Hematopoietic multipotent progenitor cell treated with erythropoietin and hydrocortisone succinate and interleukin-3 and kit ligand, for 15 days (in vitro differentiated cells): ENCODE data around the gene NEU3.
"Not testable (repeated sequence)": the region's sequence is repeated elsewhere in the genome, so short reads cannot be mapped to it uniquely, and the experiment has no call there.

Experiments
- DNase-seq: peaks from one replicate; pipeline ENCODE4 v3.0.0-alpha.2; 2015; ENCODE audit warnings: low spot score

Gene NEU3, protein sequence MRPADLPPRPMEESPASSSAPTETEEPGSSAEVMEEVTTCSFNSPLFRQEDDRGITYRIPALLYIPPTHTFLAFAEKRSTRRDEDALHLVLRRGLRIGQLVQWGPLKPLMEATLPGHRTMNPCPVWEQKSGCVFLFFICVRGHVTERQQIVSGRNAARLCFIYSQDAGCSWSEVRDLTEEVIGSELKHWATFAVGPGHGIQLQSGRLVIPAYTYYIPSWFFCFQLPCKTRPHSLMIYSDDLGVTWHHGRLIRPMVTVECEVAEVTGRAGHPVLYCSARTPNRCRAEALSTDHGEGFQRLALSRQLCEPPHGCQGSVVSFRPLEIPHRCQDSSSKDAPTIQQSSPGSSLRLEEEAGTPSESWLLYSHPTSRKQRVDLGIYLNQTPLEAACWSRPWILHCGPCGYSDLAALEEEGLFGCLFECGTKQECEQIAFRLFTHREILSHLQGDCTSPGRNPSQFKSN

DNA sequence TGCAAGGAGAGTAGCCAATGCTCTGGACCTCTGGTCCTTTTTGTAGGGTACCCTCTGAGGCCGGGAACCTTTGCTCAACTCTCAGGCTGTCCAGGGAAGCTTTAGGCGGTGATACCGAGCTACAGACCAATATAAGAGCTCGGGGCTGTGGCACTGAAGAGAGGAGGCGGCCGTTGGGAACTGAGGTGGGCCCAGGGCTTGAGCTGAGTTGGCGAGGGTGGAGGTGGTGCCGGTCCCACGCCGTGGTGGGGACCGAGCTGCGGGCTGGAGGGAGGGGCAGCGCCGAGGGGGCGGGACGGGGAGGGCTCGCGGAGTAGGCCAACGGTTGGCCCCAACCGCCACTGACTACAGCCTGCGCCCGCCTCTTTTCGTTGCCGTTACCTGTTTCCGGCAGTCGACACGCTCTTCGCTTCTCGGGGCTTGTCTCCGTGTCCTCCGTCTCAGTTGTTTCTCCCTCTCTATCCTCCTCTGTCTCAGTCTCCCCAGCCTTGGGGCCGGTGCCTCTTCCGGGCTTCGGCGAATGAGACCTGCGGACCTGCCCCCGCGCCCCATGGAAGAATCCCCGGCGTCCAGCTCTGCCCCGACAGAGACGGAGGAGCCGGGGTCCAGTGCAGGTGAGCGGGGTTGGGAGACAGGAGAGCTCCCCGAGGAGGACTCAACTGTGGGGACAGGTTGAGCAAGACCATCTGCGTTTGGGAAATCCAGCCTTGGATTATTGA is at the start of gene NEU3:
Gene NEU3, plus strand, starts transcription at position 393 of the 719 bp plus-strand sequence. Its CDS starts 128 bp downstream, at position 521.
- peak; percentile 73 for DNase-seq

DNA sequence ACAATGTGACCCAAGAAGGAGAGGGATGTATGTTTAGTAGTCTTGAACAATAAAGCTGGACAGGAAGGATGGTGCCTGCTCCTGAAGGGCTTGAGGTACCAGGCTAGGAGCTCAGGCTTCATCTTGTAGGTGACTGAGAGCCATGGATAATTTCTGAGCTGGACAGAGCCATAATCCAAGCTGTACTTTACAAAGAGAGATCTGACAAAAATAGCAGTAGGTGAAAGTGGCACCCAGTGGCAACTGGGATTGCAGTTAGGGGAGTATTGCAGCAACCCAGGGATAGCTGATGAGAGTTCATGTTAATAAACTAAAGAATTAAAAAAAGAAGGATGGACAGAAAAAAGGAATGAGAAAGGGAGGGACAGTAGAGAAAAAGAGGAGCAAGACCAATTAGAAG is 47.2 kb upstream of the NEU3 start:
- no peak for DNase-seq

DNA sequence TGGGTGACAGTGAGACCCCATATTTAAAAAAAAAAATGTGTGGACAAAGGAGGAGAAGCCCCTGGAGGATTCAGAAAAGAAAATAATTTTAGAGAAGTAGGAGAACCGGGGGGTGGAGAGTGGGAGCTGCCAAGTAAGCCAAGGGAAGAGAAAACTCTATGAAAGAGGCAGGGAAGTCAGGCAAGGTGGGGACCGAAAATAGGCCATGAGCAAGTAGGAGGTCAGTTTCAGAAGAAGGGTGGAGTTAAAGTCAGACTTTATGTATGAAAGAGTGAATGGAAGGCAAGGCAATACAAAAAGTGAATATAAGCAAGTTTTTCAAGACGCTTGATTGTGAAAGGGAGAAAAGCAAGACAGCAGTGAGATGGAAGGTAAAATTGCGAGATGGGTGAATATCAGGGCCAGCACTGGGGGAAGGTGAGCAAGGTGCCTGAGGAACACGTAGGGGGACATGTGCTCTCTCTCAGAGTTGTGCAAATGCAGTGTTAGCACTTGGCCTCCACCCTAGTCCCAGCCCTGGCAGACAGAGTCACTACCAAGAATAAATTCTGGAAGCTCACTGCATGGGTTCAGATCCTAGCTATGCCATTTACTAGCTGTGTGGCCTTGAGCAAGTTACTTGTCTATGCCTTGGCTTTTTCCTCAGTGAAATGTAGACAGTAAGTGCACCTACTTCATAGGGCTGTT is 46.5 kb upstream of the NEU3 start:
- no peak for DNase-seq

DNA sequence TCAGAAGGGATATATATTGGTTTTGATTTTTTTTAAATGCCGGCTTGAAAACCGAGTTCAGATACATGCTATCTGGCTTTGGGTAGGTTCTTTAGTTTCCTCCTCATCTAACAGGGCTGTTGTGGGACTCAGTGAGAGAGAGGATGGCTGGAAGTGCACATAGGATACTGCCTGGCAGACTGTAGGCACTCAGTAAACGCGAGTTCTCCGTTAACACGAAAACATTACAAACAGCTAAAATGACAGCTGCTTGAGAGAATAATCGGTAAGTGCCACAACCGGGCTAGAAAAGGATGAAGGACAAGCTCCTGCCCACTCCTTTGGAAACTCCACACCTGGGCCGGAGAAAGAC is 40.2 kb upstream of the NEU3 start:
- no peak for DNase-seq

DNA sequence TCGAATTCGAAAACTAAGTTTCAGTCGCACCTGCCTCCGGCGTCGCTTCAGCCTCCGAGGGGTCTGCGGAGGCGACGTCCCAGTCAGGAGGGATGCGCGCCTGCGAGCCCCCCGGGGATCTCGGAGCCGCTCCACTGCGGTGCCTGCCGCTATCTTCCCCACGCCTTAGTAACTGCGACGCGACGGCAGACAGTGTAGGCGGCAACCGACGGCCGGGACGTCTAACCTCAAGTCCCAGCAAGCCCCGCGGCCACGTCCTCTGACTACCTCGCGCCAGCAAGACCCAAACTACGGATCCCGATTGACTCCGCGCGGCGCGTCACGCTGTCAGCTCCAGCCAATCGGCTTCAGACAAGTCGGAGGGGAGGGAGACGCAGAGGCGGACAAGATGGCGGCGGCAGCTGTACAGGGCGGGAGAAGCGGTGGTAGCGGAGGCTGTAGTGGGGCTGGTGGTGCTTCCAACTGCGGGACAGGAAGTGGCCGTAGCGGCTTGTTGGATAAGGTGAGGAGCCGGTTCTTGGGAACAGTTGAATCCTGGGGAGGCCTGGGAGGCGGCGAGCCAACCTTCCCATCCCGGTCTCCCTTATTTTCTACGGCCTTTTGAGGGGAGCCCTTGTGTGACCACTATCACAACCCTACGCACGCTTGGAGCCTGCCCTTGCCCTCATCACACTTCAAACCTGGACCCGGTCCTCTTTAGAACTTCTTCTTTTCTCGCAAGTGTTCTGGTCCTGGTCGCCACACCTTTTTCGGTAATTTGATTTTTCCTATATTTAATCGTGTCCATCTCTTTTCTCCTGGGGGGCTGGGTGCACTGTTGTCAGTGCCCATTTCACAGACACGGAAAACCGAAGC is 39.6 kb upstream of the NEU3 start, which contains the start of the genes SPCS2 and XRRA1:
Gene SPCS2, plus strand, starts transcription at position 369 of the 855 bp plus-strand sequence. Its CDS starts 20 bp downstream, at position 389.
Gene XRRA1, minus strand, starts transcription at position 194 of the 855 bp plus-strand sequence. CDS start 8,213 bp downstream, outside the sequence.
- DNase-seq: peak; percentile 97

DNA sequence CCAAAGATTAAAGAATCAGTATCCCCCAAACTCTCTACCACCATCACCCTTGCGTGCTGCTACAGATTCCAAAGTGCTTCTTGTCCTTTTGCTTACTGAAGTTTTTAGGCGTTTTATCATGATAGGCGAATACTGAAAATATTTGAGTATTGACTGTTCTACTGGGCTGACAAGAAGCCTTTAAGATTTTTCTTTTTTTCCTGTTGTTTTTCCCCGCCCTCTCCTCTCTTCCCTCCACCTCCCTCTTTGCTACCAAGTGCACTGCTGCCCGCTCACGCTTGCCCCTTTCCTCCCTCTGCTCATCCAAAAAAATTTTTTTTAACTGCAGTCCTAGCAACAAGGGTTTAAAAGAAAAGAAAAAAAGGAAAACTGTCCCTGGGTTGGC is 39.0 kb upstream of the NEU3 start:
- no peak for DNase-seq

GRCh38 chr11:74950374-74950969 is 38.3 kb upstream of the NEU3 start:
- DNase-seq: no peak

- no peak for DNase-seq
Observed at GRCh38 chr11:74951226-74951625, 37.5 kb upstream of the NEU3 start.

DNA sequence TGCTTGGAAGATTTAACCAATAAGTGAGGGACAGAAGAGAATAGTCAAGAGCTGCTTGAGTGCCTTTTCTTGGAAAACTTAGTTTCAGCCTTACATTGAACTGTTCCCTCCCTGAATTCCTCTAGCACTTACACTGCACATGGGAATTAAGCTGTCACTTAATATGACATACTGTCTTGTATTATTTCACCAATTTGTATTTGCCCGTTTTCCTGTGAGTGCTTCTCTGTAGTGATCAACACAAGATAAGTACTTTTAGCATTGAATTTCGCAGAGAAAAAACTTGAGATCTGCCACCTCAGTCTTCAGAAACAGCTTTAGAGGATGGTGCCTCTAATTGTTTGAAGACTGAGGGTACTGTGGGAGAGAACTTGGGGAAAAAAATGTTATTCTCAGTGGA is 36.0 kb upstream of the NEU3 start:
- no peak for DNase-seq

DNA sequence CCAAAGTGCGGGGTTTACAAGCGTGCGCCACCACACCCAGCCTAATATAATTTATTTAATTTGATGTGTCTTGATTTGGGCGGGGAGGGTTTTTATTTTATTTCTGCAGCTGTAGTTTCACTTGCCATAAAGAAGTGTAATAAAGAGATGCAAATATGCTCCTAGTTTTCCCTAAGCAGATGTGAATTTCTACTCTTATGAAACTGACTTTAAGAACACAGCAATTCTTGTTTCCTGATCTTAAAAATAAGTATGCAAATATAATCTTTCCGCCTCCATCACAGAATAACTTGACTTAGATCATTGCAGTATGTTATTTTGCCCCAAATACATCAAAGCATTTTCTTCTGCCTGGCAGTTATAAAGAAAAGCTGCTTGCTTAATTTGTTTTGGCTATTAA is 35.3 kb upstream of the NEU3 start:
- DNase-seq: no peak

GRCh38 chr11:74954199-74954598 is 34.5 kb upstream of the NEU3 start:
- no peak for DNase-seq

DNA sequence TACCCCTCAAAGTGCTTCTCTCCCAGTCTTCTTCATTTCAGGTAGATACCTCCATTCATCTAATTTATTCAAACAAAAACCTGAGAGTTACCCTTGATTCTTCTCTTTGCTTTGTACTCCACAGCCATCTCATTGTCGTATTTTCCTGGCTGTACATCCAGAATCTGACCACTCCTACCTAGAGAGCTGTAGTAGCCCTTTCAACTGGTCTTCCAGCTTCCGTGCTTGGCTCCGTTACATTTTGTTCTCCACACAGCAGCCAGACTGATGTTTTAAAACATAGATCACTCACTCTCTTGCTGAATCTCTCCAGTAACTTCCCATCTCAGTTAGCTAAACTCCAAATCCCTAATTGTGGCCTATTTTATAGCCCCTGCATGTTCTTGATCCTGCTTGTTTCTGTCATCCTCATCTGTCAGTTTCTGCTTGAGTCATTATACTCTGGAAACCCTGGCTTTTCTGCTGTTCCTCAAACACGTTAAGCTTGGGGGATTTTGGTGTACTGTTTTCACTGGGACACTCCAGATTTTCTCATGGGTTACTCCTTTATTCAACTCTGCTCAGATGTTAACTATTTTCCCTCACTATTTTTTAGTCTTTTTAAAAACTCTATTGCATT is 32.2 kb upstream of the NEU3 start:
- no peak for DNase-seq

DNA sequence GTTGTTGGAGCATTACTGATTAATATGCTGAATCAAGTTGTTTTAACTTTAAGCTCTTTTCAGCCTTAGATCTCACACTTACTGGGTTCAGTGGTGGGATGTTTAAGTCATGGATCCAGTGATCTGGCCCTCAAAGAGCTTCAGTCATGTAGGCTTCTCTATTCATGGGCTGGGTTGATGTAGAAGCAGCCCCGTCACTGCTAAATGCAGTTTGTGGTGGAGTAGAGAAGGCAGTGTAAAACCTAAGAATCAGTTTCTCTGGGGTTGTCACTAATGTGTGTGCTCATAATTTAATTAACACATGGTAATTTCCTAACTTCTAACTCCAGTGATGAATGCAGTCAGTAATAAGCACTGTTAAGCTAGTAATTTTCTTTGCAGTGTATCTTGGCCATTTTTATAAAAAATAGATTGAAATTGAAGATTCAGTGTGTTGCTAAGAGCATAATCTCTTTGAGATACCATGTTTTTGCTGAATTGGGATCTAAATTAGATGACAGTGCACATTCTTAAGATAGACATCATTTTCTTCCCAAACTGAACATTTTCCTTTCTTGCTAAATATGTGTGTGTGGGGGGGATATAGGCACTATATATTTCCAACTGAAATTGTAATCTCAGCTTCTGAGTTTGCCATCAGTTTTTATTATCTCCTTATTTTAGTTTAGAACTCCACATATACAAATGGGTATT is 30.6 kb upstream of the NEU3 start:
- DNase-seq: no peak

DNA sequence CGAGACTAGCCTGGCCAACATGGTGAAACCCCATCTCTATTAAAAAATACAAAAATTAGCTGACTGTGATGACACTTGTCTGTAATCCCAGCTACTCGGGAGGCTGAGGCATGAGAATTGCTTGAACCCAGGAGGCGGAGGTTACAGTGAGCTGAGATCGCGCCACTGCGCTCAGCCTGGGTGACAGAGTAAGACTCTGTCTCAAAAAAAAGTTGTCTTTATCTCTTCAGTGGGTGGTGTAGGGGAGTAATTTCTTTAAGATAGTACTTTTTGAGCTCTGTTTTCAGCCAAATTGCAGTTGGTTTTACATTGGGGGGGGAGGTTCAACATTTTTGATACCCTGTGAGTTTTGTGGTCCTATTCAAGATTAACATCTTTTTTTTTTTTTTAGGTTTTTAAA is 28.6 kb upstream of the NEU3 start:
- DNase-seq: not testable (repeated sequence)

DNA sequence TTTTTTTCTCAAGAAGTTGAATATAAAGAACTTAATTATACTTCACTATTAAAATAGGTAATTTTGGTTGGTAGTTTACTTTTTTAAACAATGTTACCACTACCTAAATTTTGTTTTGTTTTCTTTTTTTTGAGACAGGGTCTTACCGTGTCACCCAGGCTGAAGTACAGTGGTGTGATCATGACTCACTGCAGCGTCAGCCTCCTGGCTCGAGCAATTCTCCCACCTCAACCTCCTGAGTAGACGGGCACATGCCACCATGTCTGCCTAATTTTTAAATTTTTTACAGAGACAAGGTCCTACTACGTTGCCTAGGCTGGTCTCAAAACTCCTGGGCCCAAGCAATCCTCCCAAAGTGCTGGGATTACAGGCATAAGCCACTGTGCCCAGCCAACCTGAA is 22.1 kb upstream of the NEU3 start:
- DNase-seq: no peak

- no peak for DNase-seq
Observed at GRCh38 chr11:74970852-74971395, 17.8 kb upstream of the NEU3 start.

- no peak for DNase-seq
Observed at GRCh38 chr11:74971424-74971823, 17.3 kb upstream of the NEU3 start.

DNA sequence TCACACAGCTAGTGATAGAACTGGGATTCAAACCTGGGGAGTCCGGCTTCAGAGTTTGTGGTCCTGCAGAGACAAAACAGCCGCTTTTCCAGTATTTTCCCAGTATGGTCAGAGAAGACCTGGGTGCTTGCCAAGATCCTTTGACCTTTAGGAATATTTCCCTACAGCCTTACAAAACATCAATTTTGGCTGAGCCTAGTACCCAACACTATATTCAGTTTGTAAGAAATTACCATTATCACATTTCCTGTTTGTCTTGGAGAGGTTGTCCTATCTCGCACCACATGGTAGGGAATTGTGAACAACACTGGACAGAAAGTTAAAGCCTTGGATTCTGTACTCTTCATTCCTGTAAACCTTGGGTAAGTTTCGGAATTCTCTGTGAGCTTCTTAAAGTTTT is 10.7 kb upstream of the NEU3 start:
- no peak for DNase-seq

GRCh38 chr11:74980634-74981033 is 8.1 kb upstream of the NEU3 start:
- DNase-seq: no peak

GRCh38 chr11:74981888-74982287 is 6.8 kb upstream of the NEU3 start:
- no peak for DNase-seq
